Measurements from ENCODE around the gene EAPP. TPM values are rescaled to one million over a fixed set of nuclear protein-coding genes. Genes with fewer than 3 reads are reported as not detected.
"Not testable (repeated sequence)": the region's sequence is repeated elsewhere in the genome, so short reads cannot be mapped to it uniquely, and the experiment has no call there.

EAPP gene
- total and polyA plus RNA-seq, 4 donors = 28.1 to 51.5 (median 34.7) TPM

DNA sequence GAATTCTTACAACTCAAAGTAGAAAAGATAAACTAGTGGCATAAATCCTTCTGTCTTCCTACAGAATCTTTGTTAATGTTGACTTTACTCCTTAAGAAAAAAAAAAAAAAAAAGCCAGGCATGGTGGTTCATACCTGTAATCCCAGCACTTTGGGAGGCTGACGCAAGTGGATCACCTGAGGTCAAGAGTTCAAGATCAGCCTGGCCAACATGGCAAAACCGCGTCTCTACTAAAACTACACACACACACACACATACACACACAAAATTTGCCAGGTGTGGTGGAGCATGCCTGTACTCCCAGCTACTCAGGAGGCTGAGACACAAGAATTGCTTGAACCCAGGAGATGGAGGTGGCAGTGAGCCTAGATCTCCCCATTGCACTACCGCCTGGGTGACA, 59.8 kb downstream of the EAPP start:
- WGBS, 2 donors = 90 to 95% methylated on average over 4 of the region's 4 CpGs

DNA sequence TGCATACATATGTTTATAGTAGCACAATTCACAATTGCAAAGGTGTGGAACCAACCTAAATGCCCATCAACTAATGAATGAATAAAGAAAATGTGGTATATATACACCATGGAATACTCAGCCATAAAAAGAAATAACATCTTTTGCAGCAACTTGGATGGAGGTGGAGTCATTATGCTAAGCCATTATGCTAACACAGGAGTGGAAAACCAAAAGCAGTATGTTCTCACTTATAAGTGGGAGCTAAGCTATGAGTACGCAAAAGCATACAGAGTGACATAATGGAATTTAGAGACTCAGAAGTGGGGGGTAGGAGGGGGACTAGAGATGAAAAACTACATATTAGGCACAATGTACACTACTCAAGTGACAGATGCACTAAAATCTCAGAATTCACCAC, 61.2 kb downstream of the EAPP start:
- 74 to 88% methylated on average over 1 of the region's 1 CpG for WGBS, 2 donors
- no peak for ATAC-seq (ENCODE audit: low FRiP score)
- intact Hi-C loops (cut with DNase I) = no loop called here

More for the DNA sequence above, 59.8 kb downstream of the EAPP start:
- no peak overlapping the region for H3K4me3 ChIP-seq (ENCODE audit: low read length in 2 of 2)
- ATAC-seq (ENCODE audit: low FRiP score) (no peak), DNase-seq (no peak)
- H3K9me3 ChIP-seq (ENCODE audit: control insufficient read depth, low read length) = no peaks in the 10 kb centered on the region
- no peaks in the 10 kb centered on the region for H3K4me1 ChIP-seq (ENCODE audit: control insufficient read depth in 1 of 2, insufficient read depth in 2 of 2, low read length in 2 of 2)
- intact Hi-C loops (cut with DNase I) = no loop called here
- H3K27me3 ChIP-seq (ENCODE audit: control insufficient read depth in 1 of 2, insufficient read depth in 2 of 2, low read length in 1 of 2) = no peaks in the 10 kb centered on the region
- no peak overlapping the region for H3K27ac ChIP-seq (ENCODE audit: low read depth in 1 of 2, low read length in 2 of 2)
- H3K36me3 ChIP-seq (ENCODE audit: control insufficient read depth in 1 of 2, insufficient read depth in 2 of 2, low read length in 1 of 2) = no peaks in the 10 kb centered on the region

DNA sequence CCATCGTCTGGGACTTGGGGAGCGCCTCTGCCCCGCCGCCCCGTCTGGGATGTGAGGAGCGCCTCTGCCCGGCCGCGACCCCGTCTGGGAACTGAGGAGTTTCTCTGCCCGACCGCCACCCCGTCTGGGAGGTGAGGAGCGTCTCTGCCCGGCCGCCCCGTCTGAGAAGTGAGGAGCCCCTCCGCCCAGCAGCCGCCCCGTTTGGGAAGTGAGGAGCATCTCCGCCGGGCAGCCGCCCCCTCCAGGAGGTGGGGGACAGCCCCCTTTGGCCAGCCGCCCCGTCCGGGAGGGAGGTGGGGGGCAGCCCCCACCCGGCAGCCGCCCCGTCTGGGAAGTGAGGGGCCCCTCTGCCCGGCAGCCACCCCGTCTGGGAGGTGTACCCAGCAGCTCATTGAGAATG, 63.5 kb downstream of the EAPP start:
- H3K4me1 ChIP-seq (ENCODE audit: control insufficient read depth in 1 of 2, insufficient read depth in 2 of 2, low read length in 2 of 2); H3K9me3 ChIP-seq (ENCODE audit: control insufficient read depth, low read length); intact Hi-C loops (cut with DNase I); ATAC-seq (ENCODE audit: low FRiP score); H3K36me3 ChIP-seq (ENCODE audit: control insufficient read depth in 1 of 2, insufficient read depth in 2 of 2, low read length in 1 of 2); H3K27ac ChIP-seq (ENCODE audit: low read depth in 1 of 2, low read length in 2 of 2); H3K4me3 ChIP-seq (ENCODE audit: low read length in 2 of 2); H3K27me3 ChIP-seq (ENCODE audit: control insufficient read depth in 1 of 2, insufficient read depth in 2 of 2, low read length in 1 of 2): not testable (repeated sequence)
- WGBS, 2 donors = 92 to 94% methylated on average over 30 to 31 of the region's 31 CpGs
- DNase-seq = peak in 1 of 2 donors; percentile 68

More for the DNA sequence above, 61.2 kb downstream of the EAPP start:
- Histone ChIP-seq H3K27ac (ENCODE audit: low read depth in 1 of 2, low read length in 2 of 2) (no peak overlapping the region), H3K4me1 (ENCODE audit: control insufficient read depth in 1 of 2, insufficient read depth in 2 of 2, low read length in 2 of 2) (no peaks in the 10 kb centered on the region), H3K27me3 (ENCODE audit: control insufficient read depth in 1 of 2, insufficient read depth in 2 of 2, low read length in 1 of 2) (no peaks in the 10 kb centered on the region), H3K9me3 (ENCODE audit: control insufficient read depth, low read length) (no peaks in the 10 kb centered on the region), H3K36me3 (ENCODE audit: control insufficient read depth in 1 of 2, insufficient read depth in 2 of 2, low read length in 1 of 2) (no peaks in the 10 kb centered on the region), H3K4me3 (ENCODE audit: low read length in 2 of 2) (no peak overlapping the region)
- DNase-seq = no peak

DNA sequence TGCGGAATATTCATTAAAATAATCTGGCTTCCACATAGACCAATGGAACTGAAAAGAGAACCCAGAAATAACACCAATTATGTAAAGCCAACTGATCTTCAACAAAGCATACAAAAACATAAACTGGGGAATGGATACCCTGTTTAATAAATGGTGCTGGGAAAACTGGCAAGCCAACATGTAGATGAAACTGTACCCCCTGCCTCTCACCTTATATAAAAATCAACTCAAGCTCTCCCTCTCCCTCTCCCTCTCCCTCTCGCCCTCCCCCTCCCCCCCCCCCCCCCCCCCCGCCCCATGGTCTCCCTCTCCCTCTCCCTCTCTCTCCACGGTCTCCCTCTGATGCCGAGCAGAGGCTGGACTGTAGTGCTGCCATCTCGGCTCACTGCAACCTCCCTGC, 64.3 kb downstream of the EAPP start:
- intact Hi-C loops (cut with DNase I) = no loop called here
- Histone ChIP-seq H3K27me3 (ENCODE audit: control insufficient read depth in 1 of 2, insufficient read depth in 2 of 2, low read length in 1 of 2) (no peaks in the 10 kb centered on the region), H3K36me3 (ENCODE audit: control insufficient read depth in 1 of 2, insufficient read depth in 2 of 2, low read length in 1 of 2) (no peaks in the 10 kb centered on the region), H3K4me3 (ENCODE audit: low read length in 2 of 2) (no peak overlapping the region), H3K9me3 (ENCODE audit: control insufficient read depth, low read length) (no peaks in the 10 kb centered on the region), H3K27ac (ENCODE audit: low read depth in 1 of 2, low read length in 2 of 2) (no peak overlapping the region), H3K4me1 (ENCODE audit: control insufficient read depth in 1 of 2, insufficient read depth in 2 of 2, low read length in 2 of 2) (no peaks in the 10 kb centered on the region)
- WGBS, 2 donors = 83 to 90% methylated on average over 2 to 6 of the region's 6 CpGs
- DNase-seq (no peak), ATAC-seq (ENCODE audit: low FRiP score) (no peak)

DNA sequence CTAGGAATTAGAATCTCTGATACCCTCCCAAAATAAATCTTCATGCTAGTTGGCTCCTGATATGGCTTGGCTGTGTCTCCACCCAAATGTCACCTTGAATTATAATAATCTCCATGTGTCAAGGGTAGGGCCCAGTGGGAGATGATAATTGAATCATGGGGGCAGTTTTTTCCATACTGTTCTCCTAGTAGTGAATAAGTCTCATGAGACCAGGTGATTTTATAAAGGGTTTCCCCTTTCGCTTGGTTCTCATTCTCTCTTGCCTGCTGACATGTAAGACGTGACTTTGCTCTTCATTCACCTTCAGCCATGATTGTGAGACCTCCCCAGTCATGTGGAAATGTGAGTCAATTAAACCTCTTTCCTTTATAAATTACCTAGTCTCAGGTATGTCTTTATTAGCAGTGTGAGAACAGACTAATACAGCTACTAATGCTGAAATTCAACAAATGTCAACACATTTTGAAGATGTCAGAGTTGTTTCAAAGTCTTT, 65.3 kb downstream of the EAPP start:
- H3K4me3 ChIP-seq (ENCODE audit: low read length in 2 of 2) = no peak overlapping the region
- H3K36me3 ChIP-seq (ENCODE audit: control insufficient read depth in 1 of 2, insufficient read depth in 2 of 2, low read length in 1 of 2) = no peaks in the 10 kb centered on the region
- WGBS, 2 donors = 80 to 87% methylated on average over 2 of the region's 2 CpGs
- no peaks in the 10 kb centered on the region for H3K27me3 ChIP-seq (ENCODE audit: control insufficient read depth in 1 of 2, insufficient read depth in 2 of 2, low read length in 1 of 2)
- H3K4me1 ChIP-seq (ENCODE audit: control insufficient read depth in 1 of 2, insufficient read depth in 2 of 2, low read length in 2 of 2) = no peaks in the 10 kb centered on the region
- intact Hi-C loops (cut with DNase I) = no loop called here
- no peaks in the 10 kb centered on the region for H3K9me3 ChIP-seq (ENCODE audit: control insufficient read depth, low read length)
- no peak for DNase-seq
- H3K27ac ChIP-seq (ENCODE audit: low read depth in 1 of 2, low read length in 2 of 2) = no peak overlapping the region
- ATAC-seq (ENCODE audit: low FRiP score) = no peak

GRCh38 chr14:34472706-34473279, 66.7 kb downstream of the EAPP start:
- ATAC-seq (ENCODE audit: low FRiP score) (no peak), DNase-seq (no peak)
- H3K27ac ChIP-seq (ENCODE audit: low read depth in 1 of 2, low read length in 2 of 2) = no peak overlapping the region
- no peaks in the 10 kb centered on the region for H3K9me3 ChIP-seq (ENCODE audit: control insufficient read depth, low read length)
- no peak overlapping the region for H3K4me3 ChIP-seq (ENCODE audit: low read length in 2 of 2)
- no peaks in the 10 kb centered on the region for H3K27me3 ChIP-seq (ENCODE audit: control insufficient read depth in 1 of 2, insufficient read depth in 2 of 2, low read length in 1 of 2)
- H3K36me3 ChIP-seq (ENCODE audit: control insufficient read depth in 1 of 2, insufficient read depth in 2 of 2, low read length in 1 of 2) = no peaks in the 10 kb centered on the region
- intact Hi-C loops (cut with DNase I) = no loop called here
- H3K4me1 ChIP-seq (ENCODE audit: control insufficient read depth in 1 of 2, insufficient read depth in 2 of 2, low read length in 2 of 2) = no peaks in the 10 kb centered on the region
- 71 to 87% methylated on average over 6 of the region's 6 CpGs for WGBS, 2 donors

- intact Hi-C loops (cut with DNase I) = no loop called here
- no peaks in the 10 kb centered on the region for H3K9me3 ChIP-seq (ENCODE audit: control insufficient read depth, low read length)
- no peak overlapping the region for H3K27ac ChIP-seq (ENCODE audit: low read depth in 1 of 2, low read length in 2 of 2)
- H3K27me3 ChIP-seq (ENCODE audit: control insufficient read depth in 1 of 2, insufficient read depth in 2 of 2, low read length in 1 of 2) = no peaks in the 10 kb centered on the region
- no peak for DNase-seq
- H3K4me1 ChIP-seq (ENCODE audit: control insufficient read depth in 1 of 2, insufficient read depth in 2 of 2, low read length in 2 of 2) = no peaks in the 10 kb centered on the region
- H3K4me3 ChIP-seq (ENCODE audit: low read length in 2 of 2) = no peak overlapping the region
- ATAC-seq (ENCODE audit: low FRiP score) = no peak
- H3K36me3 ChIP-seq (ENCODE audit: control insufficient read depth in 1 of 2, insufficient read depth in 2 of 2, low read length in 1 of 2) = no peaks in the 10 kb centered on the region
These were observed 69.2 kb downstream of the EAPP start for GRCh38 chr14:34470319-34470718.

DNA sequence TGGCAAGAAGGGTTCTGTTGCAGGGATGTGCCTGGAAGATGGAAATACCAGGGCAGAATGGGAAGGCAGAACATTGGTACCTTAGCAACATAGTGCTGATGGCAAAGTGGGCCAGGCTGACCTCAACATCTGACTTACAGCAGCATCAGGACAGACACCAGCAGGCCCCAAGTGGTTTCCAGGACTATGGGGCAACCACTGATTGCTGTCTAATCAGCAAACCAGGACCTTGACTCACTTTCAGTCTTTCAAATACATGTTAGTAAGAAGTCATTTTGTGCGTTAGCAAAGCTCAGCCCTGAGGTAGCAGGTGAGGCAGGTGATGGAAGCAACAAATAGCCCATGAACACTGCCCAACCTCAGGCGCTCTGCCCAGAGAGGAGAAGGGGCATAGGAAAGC, 72.8 kb downstream of the EAPP start:
- intact Hi-C loops (cut with DNase I) = loop anchor here in 1 of 2 donors (10.0 kb wide), 1 partner anchor 68 kb away; the partner anchor contains the start of gene EAPP
- no peak overlapping the region for H3K4me3 ChIP-seq (ENCODE audit: low read length in 2 of 2)

More for the DNA sequence above, 72.8 kb downstream of the EAPP start:
- no peak for ATAC-seq (ENCODE audit: low FRiP score)
- H3K4me1 ChIP-seq (ENCODE audit: control insufficient read depth in 1 of 2, insufficient read depth in 2 of 2, low read length in 2 of 2) = no peaks in the 10 kb centered on the region
- no peaks in the 10 kb centered on the region for H3K27me3 ChIP-seq (ENCODE audit: control insufficient read depth in 1 of 2, insufficient read depth in 2 of 2, low read length in 1 of 2)
- H3K9me3 ChIP-seq (ENCODE audit: control insufficient read depth, low read length) = no peaks in the 10 kb centered on the region
- 98 to 99% methylated on average over 2 of the region's 2 CpGs for WGBS, 2 donors
- no peak overlapping the region for H3K27ac ChIP-seq (ENCODE audit: low read depth in 1 of 2, low read length in 2 of 2)
- H3K36me3 ChIP-seq (ENCODE audit: control insufficient read depth in 1 of 2, insufficient read depth in 2 of 2, low read length in 1 of 2) = no peaks in the 10 kb centered on the region
- no peak for DNase-seq
